ENCODE data around the gene NKIRAS1.

Gene NKIRAS1

GRCh38 chr3:23959135-23959900 is 42.5 kb upstream of the NKIRAS1 start:
- H3K27ac ChIP-seq = no peak overlapping the region
- no peak for TF ChIP-seq CTCF (conservative IDR thresholded peaks at IDR 0.05)

DNA sequence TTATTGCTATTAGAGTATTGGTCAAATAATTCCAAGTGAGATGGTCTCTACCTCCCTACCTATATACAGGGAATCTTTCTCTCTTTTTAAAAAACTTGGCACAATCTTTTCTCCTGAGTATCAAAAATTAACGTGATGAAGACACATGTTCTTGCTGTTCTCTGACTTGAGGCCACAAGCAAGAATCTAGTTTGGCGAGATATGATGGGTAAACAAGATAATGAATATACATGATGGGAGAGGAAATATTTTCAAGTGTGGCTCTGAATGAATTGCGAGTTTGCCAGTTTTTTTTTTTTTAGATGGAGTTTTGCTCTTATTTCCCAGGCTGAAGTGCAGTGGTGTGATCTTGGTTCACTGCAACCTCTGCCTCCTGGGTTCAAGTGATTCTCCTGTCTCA is 39.9 kb upstream of the NKIRAS1 start:
- no peak overlapping the region for H3K27ac ChIP-seq
- no peak for TF ChIP-seq CTCF (conservative IDR thresholded peaks at IDR 0.05)

DNA sequence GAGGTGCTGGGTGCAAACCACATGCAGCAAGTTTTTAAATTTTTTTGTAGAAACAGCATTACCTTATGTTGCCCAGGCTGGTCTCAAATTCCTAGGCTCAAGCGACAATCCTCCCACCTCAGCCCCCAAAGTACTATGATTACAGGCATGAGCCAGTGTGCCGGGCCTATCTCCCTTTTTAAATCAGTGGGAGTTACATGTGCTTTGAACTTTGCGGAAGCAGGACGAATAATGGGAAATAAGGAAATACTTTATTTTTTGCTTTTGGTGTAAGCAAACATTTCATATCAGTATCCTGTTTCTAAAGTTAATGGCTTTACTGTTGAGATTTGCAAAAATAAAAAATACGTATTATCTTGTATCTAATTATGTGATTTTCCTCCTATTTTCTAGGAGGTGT is 37.4 kb upstream of the NKIRAS1 start:
- no peak for TF ChIP-seq CTCF (conservative IDR thresholded peaks at IDR 0.05)
- H3K27ac ChIP-seq = no peak overlapping the region

DNA sequence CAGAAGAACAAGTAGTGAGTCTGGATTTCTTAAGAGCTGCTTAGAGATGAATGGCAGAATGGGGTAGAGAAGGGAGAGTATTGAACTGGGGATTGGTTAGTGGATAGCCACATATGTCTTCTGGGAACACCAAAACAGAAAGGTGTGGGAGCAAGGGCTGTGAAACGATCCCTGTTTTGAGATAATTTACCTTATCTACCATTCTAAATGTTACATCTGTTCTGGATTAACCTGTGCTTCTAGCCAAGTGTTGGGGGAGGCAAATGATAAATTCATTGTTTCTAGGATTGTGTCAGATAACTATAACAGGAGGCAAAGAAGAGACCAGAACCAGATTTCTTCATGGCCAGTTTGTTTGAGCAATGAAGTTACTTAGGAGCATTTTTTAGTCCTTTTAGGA is 36.7 kb upstream of the NKIRAS1 start:
- no peak for TF ChIP-seq CTCF (conservative IDR thresholded peaks at IDR 0.05)
- no peak overlapping the region for H3K27ac ChIP-seq

GRCh38 chr3:23952646-23953045 is 35.9 kb upstream of the NKIRAS1 start:
- no peak overlapping the region for H3K27ac ChIP-seq
- TF ChIP-seq CTCF (conservative IDR thresholded peaks at IDR 0.05) = no peak

GRCh38 chr3:23950293-23950692 is 33.5 kb upstream of the NKIRAS1 start:
- no peak overlapping the region for H3K27ac ChIP-seq
- no peak for TF ChIP-seq CTCF (conservative IDR thresholded peaks at IDR 0.05)

GRCh38 chr3:23949784-23950183 is 33.0 kb upstream of the NKIRAS1 start:
- no peak overlapping the region for H3K27ac ChIP-seq
- TF ChIP-seq CTCF (conservative IDR thresholded peaks at IDR 0.05) = no peak
